ENCODE results near the gene ARAF. TPM values are rescaled to one million over a fixed set of nuclear protein-coding genes. Genes with fewer than 3 reads are reported as not detected.

Gene ARAF
- total RNA-seq, 1 donor from 2014 or later = 33.8 TPM

Other genes starting within 250 kb of the ARAF start
- gene ZNF157, start 190.6 kb upstream of the ARAF start, total RNA-seq = 0.16 TPM
- gene ZNF41, start 78.0 kb upstream of the ARAF start, total RNA-seq = 4.2 TPM
- 51.4 TPM for gene TIMP1, start 21.2 kb downstream of the ARAF start, total RNA-seq
- gene SYN1, start 58.7 kb downstream of the ARAF start, total RNA-seq = 0.16 TPM
- 0.48 TPM for gene CFP, start 68.7 kb downstream of the ARAF start, total RNA-seq
- gene ELK1, start 89.4 kb downstream of the ARAF start, total RNA-seq = 17.5 TPM
- 67.5 TPM for gene UXT, start 98.0 kb downstream of the ARAF start, total RNA-seq